NCI-H82 treated with DMSO at 0.1 percent for 48 hours (cell line): Measurements from ENCODE around the gene BRICD5.
"Not testable (repeated sequence)": the region's sequence is repeated elsewhere in the genome, so short reads cannot be mapped to it uniquely, and the experiment has no call there.

Experiments used
- DNase-seq: peaks from one replicate; lab custom pipeline; 2025; ENCODE audit not compliant: unreplicated experiment; lab: John Stamatoyannopoulos, UW

BRICD5 gene

DNA sequence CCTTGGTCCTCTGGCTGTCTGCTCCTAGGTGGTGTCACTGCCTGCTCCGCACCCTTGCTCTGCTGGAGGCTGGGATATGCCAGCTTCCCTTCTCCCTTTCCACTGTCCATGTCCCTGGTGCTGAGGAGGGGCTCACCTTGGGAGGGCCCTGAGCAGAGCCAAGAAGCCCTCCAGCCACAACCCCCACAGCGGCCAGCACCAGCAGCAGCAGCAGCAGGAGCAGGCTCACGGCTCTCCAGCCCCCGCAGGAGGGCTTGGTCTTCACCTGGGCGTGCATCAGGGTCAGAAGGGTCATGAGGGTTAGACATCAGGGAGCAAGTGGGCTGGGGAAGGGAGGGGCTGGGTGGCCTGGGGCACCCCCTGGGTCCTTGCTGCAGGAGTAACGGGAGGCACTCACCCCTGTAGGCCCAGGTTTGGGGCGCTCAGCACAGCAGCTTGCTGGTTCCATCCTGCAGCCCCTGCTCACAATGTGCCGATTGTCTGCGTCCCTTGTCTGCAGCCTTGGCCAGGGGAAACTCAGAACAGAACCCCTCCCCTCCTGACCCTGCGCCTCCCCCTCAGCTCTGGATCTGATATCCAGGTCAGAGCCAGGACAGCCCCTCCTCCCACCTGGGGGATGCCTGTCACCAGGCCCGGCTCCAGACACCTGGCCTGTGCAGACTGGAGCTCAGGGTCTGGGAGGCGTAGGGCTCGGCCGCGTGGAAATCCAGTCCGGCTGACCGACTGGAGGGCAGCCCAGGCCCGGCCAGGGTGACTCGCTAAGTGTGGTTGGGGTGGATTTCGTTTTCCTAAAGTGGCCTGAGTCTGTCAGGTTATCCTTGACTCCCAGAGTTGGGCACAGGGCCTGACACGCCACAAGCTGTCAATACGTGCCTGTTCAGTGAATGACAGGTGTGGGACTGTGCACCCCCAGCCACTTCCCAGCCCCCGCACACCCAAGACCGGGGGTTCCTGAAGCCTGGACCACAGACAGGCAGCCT is at the start of gene BRICD5:
Gene BRICD5, minus strand, starts transcription at position 478 of the 980 bp plus-strand sequence. Its CDS starts 30 bp downstream, at position 448.
- no peak for DNase-seq

DNA sequence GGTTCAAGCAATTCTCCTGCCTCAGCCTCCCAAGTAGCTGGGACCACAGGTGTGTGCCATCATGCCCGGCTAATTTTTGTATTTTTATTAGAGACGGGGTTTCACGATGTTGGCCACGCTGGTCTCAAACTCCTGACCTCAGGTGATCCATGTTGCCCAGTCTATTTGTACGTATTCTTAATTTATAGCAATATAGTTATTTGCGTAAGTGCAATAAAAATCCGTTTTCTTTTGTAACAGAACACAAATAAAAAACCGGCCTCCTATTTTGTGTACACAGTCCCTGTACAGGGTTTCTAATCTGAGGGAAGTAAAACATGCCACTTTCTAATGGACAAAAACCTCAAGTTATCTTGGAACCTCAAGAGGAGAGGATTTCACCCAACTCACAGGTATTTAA is 49.6 kb upstream of the BRICD5 start:
- DNase-seq = no peak

DNA sequence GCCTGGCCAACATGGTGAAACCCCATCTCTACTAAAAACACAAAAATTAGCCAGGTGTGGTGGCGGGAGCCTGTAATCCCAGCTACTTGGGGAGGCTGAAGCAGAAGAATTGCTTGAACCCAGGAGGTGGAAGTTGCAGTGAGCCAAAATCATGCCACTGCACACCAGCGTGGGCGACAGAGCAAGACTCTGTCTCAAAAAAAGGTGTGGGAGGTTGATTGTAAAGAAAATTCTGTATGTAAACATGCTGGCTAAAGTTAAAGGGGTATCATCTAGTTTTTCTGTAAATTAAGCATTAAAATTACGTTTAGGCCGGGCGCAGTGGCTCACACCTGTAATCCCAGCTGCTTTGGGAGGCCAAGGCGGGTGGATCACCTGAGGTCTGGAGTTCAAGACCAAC is 47.9 kb upstream of the BRICD5 start:
- not testable (repeated sequence) for DNase-seq

DNA sequence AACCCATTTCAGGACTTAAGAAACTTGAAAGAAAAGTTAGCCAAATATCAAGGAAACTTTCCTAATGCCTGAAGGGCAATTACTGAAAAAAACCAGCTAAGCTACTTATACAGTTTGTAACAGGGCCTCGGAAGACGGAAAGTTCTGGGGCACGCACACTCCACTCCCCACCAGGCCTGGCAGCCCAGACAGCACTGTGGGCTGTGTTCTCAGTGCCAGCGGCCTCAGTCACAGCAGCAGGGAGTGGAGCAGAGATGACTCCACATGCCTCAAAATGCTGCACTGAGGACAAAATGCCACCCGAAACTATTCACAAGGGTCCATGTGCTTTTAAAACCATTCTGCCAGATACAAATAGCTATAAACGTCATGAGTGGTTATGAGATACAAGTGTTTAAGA is 47.1 kb upstream of the BRICD5 start:
- no peak for DNase-seq

DNA sequence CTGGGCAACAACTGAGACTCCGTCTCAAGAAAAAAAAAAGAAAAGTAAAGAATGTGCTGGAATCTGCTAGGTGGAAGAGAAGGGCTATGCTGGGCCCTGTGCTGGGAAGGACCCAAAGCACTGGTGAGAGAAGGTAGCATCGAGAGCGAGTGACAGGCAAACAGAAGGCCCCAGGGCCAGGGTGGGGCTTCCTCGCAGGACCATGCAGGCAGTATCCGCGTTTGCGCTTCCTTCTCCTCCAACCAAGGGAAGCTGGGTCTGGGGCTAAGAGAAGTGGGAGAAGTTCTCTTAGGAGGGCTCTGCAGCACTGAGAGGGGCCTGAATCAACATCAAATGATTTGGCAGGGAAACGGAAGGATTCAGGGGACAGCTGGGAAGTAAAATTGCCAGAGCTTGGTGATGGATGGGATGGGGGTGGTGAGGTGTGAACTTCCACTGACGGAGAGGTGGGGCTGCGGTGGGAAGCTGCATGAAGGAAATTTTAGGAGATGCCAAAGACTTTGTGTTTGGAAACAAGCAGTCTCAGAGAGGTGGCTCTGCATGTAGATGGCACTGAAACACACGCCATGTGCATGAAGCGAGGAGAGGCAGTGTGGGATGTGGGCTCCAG is 46.0 kb upstream of the BRICD5 start:
- no peak for DNase-seq

DNA sequence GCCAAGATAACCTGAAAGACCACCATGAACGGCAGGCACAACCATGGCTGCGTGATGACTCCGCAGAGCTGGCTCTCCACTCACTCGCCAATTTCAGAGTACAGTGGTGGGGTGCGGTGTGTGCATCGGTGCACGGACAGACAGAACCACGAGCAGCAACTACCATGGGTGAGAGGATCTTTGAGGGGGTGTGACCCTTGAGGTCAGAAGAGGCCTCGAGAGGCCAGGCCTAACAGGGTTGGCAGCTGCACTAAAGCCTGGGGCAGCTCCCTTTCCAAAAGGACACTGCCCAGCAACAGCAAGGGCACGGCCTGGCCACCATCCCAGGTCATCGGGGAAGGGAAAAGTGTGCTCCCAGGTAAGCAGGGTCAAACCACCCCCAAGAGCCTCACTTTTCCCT is 42.6 kb upstream of the BRICD5 start:
- DNase-seq = no peak

DNA sequence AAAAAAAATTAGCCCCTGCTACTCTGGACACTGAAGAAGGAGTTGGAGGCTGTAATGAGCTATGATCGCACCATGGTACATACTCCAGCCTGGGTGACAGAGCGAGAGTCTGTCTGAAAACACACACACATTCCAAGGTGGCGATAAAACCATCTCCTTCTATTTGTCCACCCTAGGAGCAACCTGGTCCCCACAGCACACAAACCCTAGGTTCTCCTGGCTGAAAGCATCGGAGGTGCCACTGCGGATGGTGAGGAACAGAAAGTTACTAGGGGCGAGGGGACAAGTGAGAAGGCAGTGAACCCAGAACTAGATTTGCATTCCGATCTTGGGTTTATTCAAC is 42.1 kb upstream of the BRICD5 start:
- no peak for DNase-seq

DNA sequence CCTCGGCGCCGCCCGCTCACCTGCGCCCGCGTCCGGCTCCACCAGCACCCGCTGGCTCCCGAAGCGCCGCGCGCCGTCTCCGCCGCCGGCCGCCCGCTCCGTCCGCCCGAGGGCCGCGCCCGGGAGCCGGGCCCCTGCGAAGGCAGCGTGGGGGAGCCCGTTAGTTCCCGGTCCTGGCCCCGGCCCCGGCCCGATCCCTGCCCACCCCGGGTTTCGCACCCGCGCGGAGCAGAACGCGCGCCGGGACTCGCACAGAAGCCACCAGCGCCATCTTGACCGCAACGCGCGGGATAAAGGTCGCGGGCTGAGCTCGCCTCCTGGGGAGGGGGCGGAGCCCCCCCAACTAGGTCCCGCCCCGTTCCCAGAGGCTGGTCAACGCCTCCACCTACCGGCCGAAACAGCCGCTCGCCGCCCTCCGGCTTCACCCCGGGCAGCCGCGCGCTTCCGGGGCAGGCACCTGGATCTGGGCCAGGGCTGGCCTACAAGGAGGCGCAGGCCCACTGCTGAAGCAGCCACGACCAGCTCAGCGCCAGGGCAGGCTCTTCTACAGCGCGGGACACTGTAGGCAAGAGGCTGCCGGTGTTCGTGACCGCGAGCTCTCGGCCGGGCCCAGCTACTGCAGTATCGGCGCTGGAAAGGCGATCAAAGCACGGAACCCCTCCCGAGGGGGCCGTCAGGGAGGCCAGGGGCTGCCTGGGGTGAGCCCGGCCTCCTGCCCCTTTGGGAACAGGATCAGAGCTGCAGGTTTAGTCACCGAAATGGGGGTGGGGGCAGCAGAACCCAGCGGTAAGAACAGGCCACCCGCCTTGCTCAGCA is 40.8 kb upstream of the BRICD5 start, which contains the start of gene ECI1:
Gene ECI1, minus strand, starts transcription at position 292 of the 816 bp plus-strand sequence. Its CDS starts 21 bp downstream, at position 271.
- peak; percentile 83 for DNase-seq

DNA sequence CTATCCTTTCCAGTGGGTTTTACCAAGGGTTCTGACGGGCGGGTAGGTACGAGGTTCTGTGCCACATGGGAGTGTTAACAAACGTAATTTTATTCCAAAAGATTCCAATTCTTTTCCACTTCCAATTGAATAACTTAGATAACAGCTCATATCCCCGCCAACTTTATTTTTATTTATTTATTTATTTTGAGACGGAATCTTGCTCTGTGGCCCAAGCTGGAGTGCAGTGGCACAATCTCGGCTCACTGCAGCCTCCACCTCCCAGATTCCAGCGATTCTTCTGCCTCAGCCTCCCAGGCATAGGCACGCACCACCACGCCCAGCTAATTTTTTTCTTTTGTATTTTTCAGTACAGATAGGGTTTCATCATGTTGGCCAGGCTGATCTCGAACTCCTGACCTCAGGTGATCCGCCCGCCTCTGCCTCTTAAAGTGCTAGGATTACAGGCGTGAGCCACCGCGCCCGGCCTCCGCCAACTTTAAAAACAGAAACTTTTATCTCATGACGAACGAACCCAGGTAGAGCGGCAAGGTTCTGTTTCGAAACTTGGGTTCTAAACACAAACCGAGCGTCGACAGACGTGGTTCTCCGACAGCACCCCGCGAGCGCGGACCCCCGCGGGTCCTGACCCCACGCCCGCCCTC is 40.1 kb upstream of the BRICD5 start:
- no peak for DNase-seq

DNA sequence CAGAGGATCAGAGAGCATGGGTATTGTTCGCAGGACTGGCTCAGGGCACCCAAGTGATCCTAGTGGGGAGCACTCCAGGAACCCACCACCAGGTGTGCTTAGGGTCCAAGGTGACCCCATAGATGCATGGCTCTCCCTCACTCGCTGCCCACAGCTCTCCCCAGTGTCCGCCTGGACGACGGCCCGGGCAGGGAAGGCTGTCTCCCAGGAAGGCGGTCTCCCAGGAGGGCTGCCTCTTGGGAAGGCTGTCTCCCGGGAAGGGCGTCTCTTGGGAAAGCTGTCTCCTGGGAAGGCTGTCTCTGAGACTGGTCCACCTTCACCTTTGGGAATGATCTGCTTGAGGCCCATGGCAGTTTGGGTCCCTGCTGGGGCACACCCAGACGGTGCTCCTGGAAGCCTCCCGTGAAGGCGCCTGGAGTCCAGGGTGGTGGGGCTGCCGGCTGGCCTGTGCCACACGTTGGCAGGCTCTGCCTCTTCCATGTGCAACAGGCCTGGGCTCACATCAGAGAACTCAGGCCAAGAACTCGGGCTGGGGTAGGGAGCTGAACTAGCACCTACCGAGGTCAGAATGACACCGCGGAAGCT is 35.7 kb upstream of the BRICD5 start:
- DNase-seq = no peak

DNA sequence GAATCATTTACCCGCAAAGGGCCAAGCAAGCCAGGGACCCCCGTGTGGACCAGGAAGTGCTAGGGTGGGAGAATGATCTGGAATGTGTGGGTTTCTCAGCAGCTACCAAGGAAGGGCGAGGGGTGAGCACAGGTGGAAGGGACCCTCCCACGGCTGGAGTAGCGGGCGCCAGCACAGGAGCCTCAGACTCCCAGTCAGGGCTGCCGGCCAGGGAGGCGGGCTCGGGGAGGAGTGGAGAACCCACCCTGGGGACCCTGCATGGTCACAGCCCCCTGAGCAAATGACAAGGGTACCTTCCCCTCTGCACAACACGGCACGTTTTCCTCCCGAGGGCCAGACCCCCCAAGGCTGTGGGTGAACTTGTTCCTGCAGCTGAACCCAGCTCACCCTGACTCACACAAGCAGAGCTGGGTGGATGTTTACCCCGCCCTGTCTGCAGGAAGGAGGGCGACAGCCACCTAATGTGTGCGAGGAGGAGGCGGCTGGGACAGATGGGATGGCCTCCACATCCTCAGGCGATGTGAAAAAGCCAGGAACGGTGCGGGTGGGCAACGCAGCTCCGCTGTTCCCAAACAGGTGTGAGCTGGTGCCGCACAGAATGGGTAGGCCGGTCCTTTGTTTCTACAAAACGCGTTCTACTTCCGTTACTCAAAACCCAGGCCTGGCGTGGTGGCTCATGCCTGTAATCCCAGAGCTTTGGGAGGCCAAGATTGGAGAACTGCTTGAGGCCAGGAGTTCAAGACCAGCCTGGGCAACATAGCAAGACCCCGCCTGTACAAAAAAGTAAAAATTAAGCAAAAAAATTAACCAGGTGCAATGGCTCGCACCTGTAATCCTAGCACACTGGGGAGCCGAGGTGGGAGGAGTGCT is 34.5 kb upstream of the BRICD5 start:
- DNase-seq = no peak

DNA sequence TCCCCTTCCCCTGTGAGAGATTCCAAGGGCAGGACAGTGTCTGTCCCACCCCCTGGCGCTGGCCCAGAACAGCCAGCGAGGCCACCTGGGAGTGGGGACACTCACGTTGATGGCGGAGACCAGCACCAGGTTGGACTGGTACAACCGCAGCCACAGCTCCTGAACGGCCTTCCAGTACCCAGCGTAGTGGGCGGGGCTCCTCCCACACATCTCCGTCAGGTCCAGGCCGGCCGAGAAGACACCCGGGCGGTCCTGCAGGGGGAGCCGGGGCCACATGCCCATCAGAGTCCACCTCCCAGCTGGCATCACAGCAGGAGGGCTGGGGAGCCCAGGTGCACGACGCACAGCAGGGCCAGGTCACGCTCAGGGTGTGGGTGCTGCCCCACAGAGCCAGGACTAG is 33.6 kb upstream of the BRICD5 start:
- DNase-seq = no peak

DNA sequence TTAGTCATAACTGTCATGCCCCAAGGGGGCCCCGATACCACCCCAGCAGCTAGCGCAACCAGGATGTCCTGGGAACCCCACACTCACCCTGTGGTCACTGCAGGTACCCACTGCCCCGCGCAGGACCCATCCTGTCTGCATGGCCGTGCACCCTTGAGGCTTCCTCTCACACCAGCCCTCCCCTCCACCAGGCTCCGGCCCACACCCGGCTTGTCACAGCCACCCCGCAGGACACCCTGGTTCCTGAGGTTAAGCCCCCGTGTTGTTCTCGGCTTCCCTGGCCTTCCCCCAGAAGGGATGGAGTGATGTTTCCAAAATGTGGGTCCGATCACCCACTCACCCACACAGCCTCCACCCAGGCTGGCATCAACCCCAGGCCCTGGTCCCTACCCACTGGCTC is 33.1 kb upstream of the BRICD5 start:
- no peak for DNase-seq

DNA sequence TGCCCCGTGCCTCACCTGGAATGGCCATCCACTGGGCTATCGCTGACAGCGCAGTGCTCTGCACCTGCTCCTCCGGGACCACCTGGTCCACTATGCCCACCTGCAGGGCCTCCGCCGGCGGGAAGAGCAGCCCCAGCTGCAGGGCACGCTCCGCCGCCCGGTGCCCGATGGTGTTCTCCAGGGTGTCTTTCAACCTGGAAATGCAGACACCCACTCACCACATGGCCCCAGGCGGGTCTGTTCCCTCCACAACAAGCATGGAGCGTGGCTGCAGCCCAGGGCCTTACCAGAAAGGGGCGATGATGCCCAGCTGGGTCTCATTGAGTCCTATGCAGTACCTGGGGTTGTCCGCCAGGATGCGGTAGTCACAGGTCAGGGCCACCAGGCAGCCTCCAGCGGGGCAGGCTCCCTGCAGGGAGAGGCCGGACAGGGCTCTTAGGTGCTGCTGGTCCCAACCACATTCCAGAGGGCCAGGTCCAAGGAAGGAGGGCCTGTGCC is 32.4 kb upstream of the BRICD5 start:
- no peak for DNase-seq

DNA sequence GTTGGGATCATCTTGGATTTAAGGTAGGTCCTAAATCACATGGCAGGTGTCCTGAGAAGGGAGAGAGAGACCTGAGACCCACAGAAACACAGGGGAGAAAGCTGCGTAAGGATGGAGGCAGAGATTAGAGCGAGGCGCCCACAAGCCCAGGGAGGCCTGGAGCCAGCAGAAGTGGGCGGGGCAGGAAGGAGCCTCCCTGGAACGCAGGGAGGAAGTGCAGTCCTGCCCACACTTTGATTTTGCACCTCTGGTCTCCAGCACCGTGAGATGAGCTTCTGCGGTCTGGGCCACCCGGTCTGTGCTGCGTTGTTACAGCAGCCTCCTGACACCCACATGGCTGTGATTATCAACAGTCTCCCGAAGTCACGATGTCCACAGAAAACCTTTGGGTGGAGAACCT is 31.9 kb upstream of the BRICD5 start:
- no peak for DNase-seq

DNA sequence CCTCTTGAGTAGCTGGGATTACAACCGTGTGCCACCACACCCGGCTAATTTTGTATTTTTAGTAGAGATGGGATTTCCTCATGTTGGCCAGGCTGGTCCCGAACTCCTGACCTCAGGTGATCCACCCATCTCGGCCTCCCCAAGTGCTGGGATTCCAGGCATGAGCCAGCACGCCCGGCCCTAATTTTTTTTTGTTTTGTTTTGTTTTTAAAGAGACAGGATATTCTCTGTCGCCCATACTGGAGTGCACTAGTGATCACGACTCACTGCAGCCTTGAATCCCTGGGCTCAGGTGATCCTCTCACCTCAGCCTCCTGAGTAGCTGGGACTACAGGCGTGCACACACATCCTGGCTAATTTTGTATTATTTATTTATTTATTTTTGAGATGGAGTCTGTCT is 29.7 kb upstream of the BRICD5 start:
- not testable (repeated sequence) for DNase-seq

DNA sequence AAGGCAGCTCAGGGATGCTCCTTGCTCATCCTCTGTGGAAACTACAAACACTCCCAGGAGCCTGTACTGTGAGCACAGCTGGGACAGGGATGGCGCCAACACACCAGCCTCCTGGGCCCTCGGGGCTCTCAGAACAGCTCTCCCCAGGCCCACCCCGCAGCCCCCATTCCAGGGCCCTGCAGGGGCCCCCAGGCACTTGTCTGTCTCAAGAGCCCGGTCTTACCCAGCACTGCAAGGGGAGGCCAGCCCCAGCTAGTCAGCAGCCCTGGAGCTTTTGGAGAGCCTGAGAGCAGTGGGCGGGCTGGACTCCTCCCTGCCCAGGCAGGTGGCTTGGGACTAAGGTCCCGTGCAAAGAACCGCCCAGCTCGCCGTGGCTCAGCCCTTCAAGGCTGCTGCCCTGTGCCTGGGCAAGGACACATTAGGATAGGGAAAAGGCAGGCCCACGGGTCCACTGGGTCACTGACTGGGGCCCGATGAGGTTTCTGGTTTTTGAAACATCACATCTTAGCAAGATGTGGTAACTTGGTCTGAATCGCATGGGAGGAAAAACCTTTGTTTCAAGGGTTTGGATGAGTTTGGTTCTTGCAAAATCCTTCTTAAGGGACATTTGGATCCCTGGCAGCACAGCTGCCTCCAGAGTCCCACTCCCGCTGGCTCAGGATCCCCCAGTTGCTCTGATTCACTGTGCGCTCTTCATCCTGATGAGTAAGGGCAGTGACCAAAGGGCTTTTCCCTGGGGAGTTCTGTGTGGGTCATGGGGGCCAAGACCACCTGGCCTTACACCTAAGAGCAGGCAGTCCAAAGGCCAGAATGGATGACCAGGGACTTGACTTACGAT is 28.4 kb upstream of the BRICD5 start:
- DNase-seq = no peak

DNA sequence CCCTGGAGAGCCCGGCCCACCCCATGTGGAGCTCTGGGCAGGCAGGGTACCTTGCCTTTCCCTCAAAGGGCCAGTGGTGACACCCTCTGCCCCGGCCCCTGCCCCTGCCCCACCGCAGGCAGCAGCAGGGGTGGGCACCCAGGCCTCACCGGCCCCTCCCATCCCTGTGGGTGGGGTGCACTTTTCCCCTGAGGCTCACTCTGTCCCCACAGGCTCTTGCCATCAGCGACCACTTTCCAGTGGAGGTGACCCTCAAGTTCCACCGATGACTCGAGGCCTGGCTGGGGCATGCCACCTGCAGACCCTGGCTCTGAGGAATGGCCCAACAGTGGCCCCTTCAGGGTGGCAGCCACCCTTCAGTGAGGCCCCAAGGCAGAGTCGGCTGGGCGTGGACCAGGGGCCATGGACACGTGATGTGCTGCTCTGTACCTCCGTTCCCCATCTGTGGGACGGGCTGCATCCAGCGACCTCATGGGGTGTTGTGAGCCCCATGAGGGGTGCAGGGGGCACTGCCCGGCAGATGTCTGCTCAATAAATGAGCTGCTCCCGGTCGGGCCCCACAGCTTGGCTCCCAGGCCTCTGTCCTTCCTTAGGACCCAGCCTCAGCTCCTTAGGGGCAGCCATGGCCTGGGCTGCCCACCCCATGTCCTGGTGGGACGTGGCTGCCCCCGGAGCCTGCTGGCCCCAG is 27.6 kb upstream of the BRICD5 start:
- DNase-seq = no peak
